DOHH2 (cell line): ENCODE results near the gene RBKS.

Source experiments
- H3F3A ChIP-seq: fragments of 200-600 bp; sonication (generic), shearing (Covaris generic); 2 replicates; pipeline ENCODE4 v1.6.0; 2016; ENCODE audit warnings: antibody characterized with exemption, mild to moderate bottlenecking; ENCODE audit not compliant: control insufficient read depth, insufficient read depth
- H3K27ac ChIP-seq: fragments of 200-600 bp; sonication (generic); 2 replicates; pipeline ENCODE4 v1.5.1; 2014; ENCODE audit warnings: low read depth, mild to moderate bottlenecking, low read length, moderate library complexity
- H3K27me3 ChIP-seq: fragments of 200-600 bp; sonication (generic); 2 replicates; pipeline ENCODE4 v1.6.1; 2014; ENCODE audit warnings: mild to moderate bottlenecking, low read length, mixed read lengths; ENCODE audit not compliant: control insufficient read depth
- H3K36me3 ChIP-seq: fragments of 200-600 bp; sonication (generic); 2 replicates; pipeline ENCODE4 v1.6.1; 2014; ENCODE audit warnings: mild to moderate bottlenecking, low read length, moderate library complexity, mixed read lengths; ENCODE audit not compliant: control insufficient read depth
- H3K4me1 ChIP-seq: fragments of 200-600 bp; sonication (generic); 2 replicates; pipeline ENCODE4 v1.6.1; 2014; ENCODE audit warnings: mild to moderate bottlenecking, low read length, mixed read lengths; ENCODE audit not compliant: control insufficient read depth
- H3K4me2 ChIP-seq: fragments of 200-600 bp; sonication (generic); 2 replicates; pipeline ENCODE4 v1.6.0; 2014; ENCODE audit warnings: mild to moderate bottlenecking, low read length, moderate library complexity
- H3K4me3 ChIP-seq: fragments of 200-600 bp; sonication (generic); 2 replicates; pipeline ENCODE4 v1.5.1; 2014; ENCODE audit warnings: mild to moderate bottlenecking, low read length, mixed read lengths
- H3K79me2 ChIP-seq: fragments of 200-600 bp; sonication (generic); 2 replicates; pipeline ENCODE4 v1.6.1; 2014; ENCODE audit warnings: mild to moderate bottlenecking, low read length, mixed read lengths; ENCODE audit not compliant: control insufficient read depth
- H3K9me2 ChIP-seq: fragments of 200-600 bp; sonication (generic); replicated peaks from 2 replicates; pipeline ENCODE4 v1.6.1; 2014; ENCODE audit warnings: mild to moderate bottlenecking, low read length, mixed read lengths; ENCODE audit not compliant: control insufficient read depth
- H3K9me3 ChIP-seq: fragments of 200-600 bp; sonication (generic); 2 replicates; pipeline ENCODE4 v1.6.1; 2014; ENCODE audit warnings: antibody characterized with exemption, low read length, mixed read lengths; ENCODE audit not compliant: control insufficient read depth, insufficient read depth
- H4K20me1 ChIP-seq: fragments of 200-600 bp; sonication (generic); 2 replicates; pipeline ENCODE4 v1.6.0; 2014; ENCODE audit warnings: low read depth, mild to moderate bottlenecking, antibody characterized with exemption, low read length, moderate library complexity; ENCODE audit not compliant: control insufficient read depth, insufficient read depth
- CTCF ChIP-seq: fragments of 200-600 bp; sonication (generic); IDR thresholded peaks from one replicate; pipeline ENCODE4 v1.5.1; 2014; ENCODE audit warnings: antibody characterized with exemption, mild to moderate bottlenecking, low read depth, low read length; ENCODE audit not compliant: poor library complexity, severe bottlenecking
- EZH2phosphoT487 ChIP-seq: fragments of 200-600 bp; sonication (generic); IDR thresholded peaks from 2 replicates; pipeline ENCODE4 v1.6.1; 2017; ENCODE audit warnings: borderline replicate concordance, mild to moderate bottlenecking, antibody characterized with exemption, low read length, moderate library complexity, mixed read lengths

RBKS gene

GRCh38 chr2:27736890-27737204 is 153.3 kb downstream of the RBKS start:
- H3K79me2 ChIP-seq = no peaks in the 10 kb centered on the region
- H3K9me3 ChIP-seq = no peaks in the 10 kb centered on the region
- no peak overlapping the region for H3K4me2 ChIP-seq
- peaks cover 6% of the 10 kb centered on the region for H3K27me3 ChIP-seq
- no peak overlapping the region for H3K27ac ChIP-seq
- no peaks in the 10 kb centered on the region for H3K36me3 ChIP-seq
- no peaks in the 10 kb centered on the region for H3K4me1 ChIP-seq
- no peak overlapping the region for H3K4me3 ChIP-seq
- no peaks in the 10 kb centered on the region for H3K9me2 ChIP-seq
- TF ChIP-seq CTCF (no peak), EZH2phosphoT487 (no peak)
- no peaks in the 10 kb centered on the region for H3F3A ChIP-seq
- H4K20me1 ChIP-seq = no peaks in the 10 kb centered on the region

GRCh38 chr2:27736031-27736889 is 153.9 kb downstream of the RBKS start:
- H3K4me3 ChIP-seq = no peak overlapping the region
- H3F3A ChIP-seq = no peaks in the 10 kb centered on the region
- TF ChIP-seq CTCF (no peak), EZH2phosphoT487 (no peak)
- no peaks in the 10 kb centered on the region for H3K9me2 ChIP-seq
- no peaks in the 10 kb centered on the region for H3K79me2 ChIP-seq
- H3K36me3 ChIP-seq = no peaks in the 10 kb centered on the region
- H3K27me3 ChIP-seq = peaks cover 7% of the 10 kb centered on the region
- no peak overlapping the region for H3K27ac ChIP-seq
- no peaks in the 10 kb centered on the region for H3K9me3 ChIP-seq
- no peaks in the 10 kb centered on the region for H4K20me1 ChIP-seq
- H3K4me1 ChIP-seq = no peaks in the 10 kb centered on the region
- H3K4me2 ChIP-seq = no peak overlapping the region

- Histone ChIP-seq H3K79me2 (no peaks in the 10 kb centered on the region), H3K27me3 (peaks cover 11% of the 10 kb centered on the region), H4K20me1 (no peaks in the 10 kb centered on the region), H3K36me3 (no peaks in the 10 kb centered on the region), H3K9me3 (no peaks in the 10 kb centered on the region), H3K9me2 (no peaks in the 10 kb centered on the region), H3K4me2 (no peak overlapping the region), H3K4me3 (no peak overlapping the region), H3K27ac (no peak overlapping the region), H3K4me1 (peaks cover 6% of the 10 kb centered on the region), H3F3A (no peaks in the 10 kb centered on the region)
- TF ChIP-seq CTCF (no peak), EZH2phosphoT487 (no peak)
Measured at GRCh38 chr2:27735263-27735904, 154.8 kb downstream of the RBKS start.
